Measurements from ENCODE around the gene QKI. TPM values are rescaled to one million over a fixed set of nuclear protein-coding genes. Genes with fewer than 3 reads are reported as not detected.

Gene QKI
- total RNA-seq, 1 experiment from 2014 or later: 134 TPM

GRCh38 chr6:163420289-163420614 lies 5.7 kb downstream of the QKI start:
- no peak for DNase-seq
- no peak for TF ChIP-seq CTCF (IDR thresholded peaks at IDR 0.05; ENCODE audit: insufficient read depth in 1 of 2, low read depth in 1 of 2, low read length in 1 of 2, severe bottlenecking in 1 of 2, unreplicated experiment in 1 of 2)
- Histone ChIP-seq H3K4me1 (peaks cover 21% of the 10 kb centered on the region), H3K9me3 (no peaks in the 10 kb centered on the region), H3K27me3 (replicated peaks; ENCODE audit: control insufficient read depth, insufficient read depth, low read length) (no peaks in the 10 kb centered on the region), H3K36me3 (ENCODE audit: control insufficient read depth, insufficient read depth, low read length) (no peaks in the 10 kb centered on the region), H3K4me3 (ENCODE audit: low read depth, low read length) (no peak overlapping the region)
- H3K9me3 Mint-ChIP-seq (ENCODE audit: unreplicated experiment): no peaks in the 10 kb centered on the region
- ChIA-PET POLR2A (no interaction called here), CTCF (no interaction called here)
- intact Hi-C loops (cut with micrococcal nuclease; ENCODE audit: unreplicated experiment): loop anchor here (10.0 kb wide), 1 partner anchor 1505 kb away; no protein-coding TSS in a partner anchor
- peaks cover 20% of the 10 kb centered on the region for H3K4me1 Mint-ChIP-seq (ENCODE audit: low read depth, unreplicated experiment)
- H3K27me3 Mint-ChIP-seq (ENCODE audit: insufficient read depth, unreplicated experiment): no peaks in the 10 kb centered on the region
- BruUV-seq (replicated peaks): no TSS peak
- no peak overlapping the region for H3K4me3 Mint-ChIP-seq (ENCODE audit: unreplicated experiment)
- peaks cover 5% of the 10 kb centered on the region for H3K36me3 Mint-ChIP-seq (ENCODE audit: insufficient read depth, unreplicated experiment)
- H3K27ac Mint-ChIP-seq (ENCODE audit: unreplicated experiment): no peak overlapping the region

GRCh38 chr6:163422550-163422949 lies 8.0 kb downstream of the QKI start:
- BruUV-seq (replicated peaks): no TSS peak
- CTCF ChIA-PET: no interaction called here
- TF ChIP-seq CTCF (IDR thresholded peaks at IDR 0.05; ENCODE audit: insufficient read depth in 1 of 2, low read depth in 1 of 2, low read length in 1 of 2, severe bottlenecking in 1 of 2, unreplicated experiment in 1 of 2): no peak
- Histone ChIP-seq H3K27me3 (replicated peaks; ENCODE audit: control insufficient read depth, insufficient read depth, low read length) (no peaks in the 10 kb centered on the region), H3K4me1 (peaks cover 25% of the 10 kb centered on the region), H3K36me3 (ENCODE audit: control insufficient read depth, insufficient read depth, low read length) (no peaks in the 10 kb centered on the region), H3K9me3 (no peaks in the 10 kb centered on the region), H3K4me3 (ENCODE audit: low read depth, low read length) (no peak overlapping the region)
- Mint-ChIP-seq H3K9me3 (ENCODE audit: unreplicated experiment) (no peaks in the 10 kb centered on the region), H3K4me3 (ENCODE audit: unreplicated experiment) (no peak overlapping the region), H3K27ac (ENCODE audit: unreplicated experiment) (no peak overlapping the region), H3K27me3 (ENCODE audit: insufficient read depth, unreplicated experiment) (no peaks in the 10 kb centered on the region), H3K36me3 (ENCODE audit: insufficient read depth, unreplicated experiment) (no peaks in the 10 kb centered on the region), H3K4me1 (ENCODE audit: low read depth, unreplicated experiment) (peaks cover 18% of the 10 kb centered on the region)
- no peak for DNase-seq
- intact Hi-C loops (cut with micrococcal nuclease; ENCODE audit: unreplicated experiment): loop anchor here (10.0 kb wide), 1 partner anchor 1502 kb away; no protein-coding TSS in a partner anchor
- POLR2A ChIA-PET: no interaction called here

GRCh38 chr6:163423696-163424095 lies 9.2 kb downstream of the QKI start:
- H3K4me3 ChIP-seq (ENCODE audit: low read depth, low read length): no peak overlapping the region
- ChIA-PET POLR2A (no interaction called here), CTCF (no interaction called here)
- H3K4me3 Mint-ChIP-seq (ENCODE audit: unreplicated experiment): no peak overlapping the region
- no peaks in the 10 kb centered on the region for H3K36me3 ChIP-seq (ENCODE audit: control insufficient read depth, insufficient read depth, low read length)
- no peak overlapping the region for H3K27ac Mint-ChIP-seq (ENCODE audit: unreplicated experiment)
- no TSS peak for BruUV-seq (replicated peaks)
- H3K27me3 ChIP-seq (replicated peaks; ENCODE audit: control insufficient read depth, insufficient read depth, low read length): no peaks in the 10 kb centered on the region
- peaks cover 26% of the 10 kb centered on the region for H3K4me1 ChIP-seq
- intact Hi-C loops (cut with micrococcal nuclease; ENCODE audit: unreplicated experiment): loop anchor here (10.0 kb wide), 1 partner anchor 1501 kb away; no protein-coding TSS in a partner anchor
- no peak for TF ChIP-seq CTCF (IDR thresholded peaks at IDR 0.05; ENCODE audit: insufficient read depth in 1 of 2, low read depth in 1 of 2, low read length in 1 of 2, severe bottlenecking in 1 of 2, unreplicated experiment in 1 of 2)
- peaks cover 10% of the 10 kb centered on the region for H3K4me1 Mint-ChIP-seq (ENCODE audit: low read depth, unreplicated experiment)
- no peaks in the 10 kb centered on the region for H3K9me3 Mint-ChIP-seq (ENCODE audit: unreplicated experiment)
- no peaks in the 10 kb centered on the region for H3K27me3 Mint-ChIP-seq (ENCODE audit: insufficient read depth, unreplicated experiment)
- H3K9me3 ChIP-seq: no peaks in the 10 kb centered on the region
- H3K36me3 Mint-ChIP-seq (ENCODE audit: insufficient read depth, unreplicated experiment): no peaks in the 10 kb centered on the region
- DNase-seq: no peak

Data from Caco-2 (cell line).